GM11168 (cell line): ENCODE results near the gene PTCD2.
"Not testable (repeated sequence)": the region's sequence is repeated elsewhere in the genome, so short reads cannot be mapped to it uniquely, and the experiment has no call there.

ENCODE experiments used
- in situ Hi-C: fragments of 300-500 bp; cut with MboI; formaldehyde crosslinking; loops from one replicate; pipeline ENCODE4 v1.12.0; 2022; ENCODE audit warnings: low sequenced_read_pairs; ENCODE audit not compliant: unreplicated experiment

Gene PTCD2

GRCh38 chr5:72402959-72403628 lies 82.9 kb downstream of the PTCD2 start:
- in situ Hi-C loops = no loop called here

GRCh38 chr5:72404771-72405170 lies 84.6 kb downstream of the PTCD2 start:
- in situ Hi-C loops = not testable (repeated sequence)

GRCh38 chr5:72407078-72407477 lies 86.9 kb downstream of the PTCD2 start:
- in situ Hi-C loops = no loop called here

GRCh38 chr5:72407541-72407940 lies 87.4 kb downstream of the PTCD2 start:
- in situ Hi-C loops = no loop called here

- in situ Hi-C loops = no loop called here
Measured at GRCh38 chr5:72408127-72408526, 88.0 kb downstream of the PTCD2 start.

- in situ Hi-C loops = no loop called here
Measured at GRCh38 chr5:72408603-72409002, 88.4 kb downstream of the PTCD2 start.

- in situ Hi-C loops = no loop called here
Measured at GRCh38 chr5:72410688-72411295, 90.6 kb downstream of the PTCD2 start.

- in situ Hi-C loops = no loop called here
Measured at GRCh38 chr5:72412283-72413055, 92.3 kb downstream of the PTCD2 start.

- in situ Hi-C loops = no loop called here
Measured at GRCh38 chr5:72415616-72416325, 95.6 kb downstream of the PTCD2 start.

- in situ Hi-C loops = no loop called here
Measured at GRCh38 chr5:72417333-72418062, 97.3 kb downstream of the PTCD2 start.
